ENCODE measurements around the gene SNX5. TPM values are rescaled to one million over a fixed set of nuclear protein-coding genes. Genes with fewer than 3 reads are reported as not detected.

Gene SNX5
- total RNA-seq, 1 experiment from 2014 or later, result 170 TPM

GRCh38 chr20:17995967-17996819 is 27.6 kb upstream of the SNX5 start:
- H3K27me3 Mint-ChIP-seq (ENCODE audit: insufficient read depth, unreplicated experiment), result no peaks in the 10 kb centered on the region
- H3K4me1 Mint-ChIP-seq (ENCODE audit: insufficient read depth, unreplicated experiment), result peaks cover 14% of the 10 kb centered on the region
- no TSS peak for BruUV-seq (replicated peaks)
- H3K9me3 Mint-ChIP-seq (ENCODE audit: unreplicated experiment), result no peaks in the 10 kb centered on the region
- intact Hi-C loops (cut with micrococcal nuclease), result loop anchor here (1.0 to 10.0 kb wide), 6 partner anchors 29 to 491 kb away; partner anchors contain the start of gene BFSP1
- H3K27ac Mint-ChIP-seq (ENCODE audit: low read depth, unreplicated experiment), result no peak overlapping the region
- H3K36me3 Mint-ChIP-seq (ENCODE audit: insufficient read depth, unreplicated experiment), result peaks cover 14% of the 10 kb centered on the region
- peak; percentile 89 for TF ChIP-seq CTCF (IDR thresholded peaks at IDR 0.05; ENCODE audit: unreplicated experiment)
- CTCF ChIA-PET, result interaction anchor here (0.5 to 6.0 kb wide), 56 partner anchors 9 to 1004 kb away, joined by 3 to 68 read pairs (median 4); partner anchors contain the start of genes MGME1 and SNX5
- peak; percentile 75 for DNase-seq (ENCODE audit: unreplicated experiment)
- no peak overlapping the region for H3K4me3 Mint-ChIP-seq (ENCODE audit: unreplicated experiment)
- POLR2A ChIA-PET, result interaction anchor here (0.6 to 3.4 kb wide), 10 partner anchors 23 to 491 kb away, joined by 3 to 23 read pairs (median 6); partner anchors contain the start of gene RRBP1

GRCh38 chr20:17993546-17993945 is 25.0 kb upstream of the SNX5 start:
- ChIA-PET POLR2A (interaction anchor here (0.6 to 1.3 kb wide), 3 partner anchors 23 to 265 kb away, joined by 3 to 9 read pairs (median 4); no protein-coding TSS in a partner anchor), CTCF (interaction anchor here (0.7 to 4.7 kb wide), 7 partner anchors 9 to 489 kb away, joined by 3 to 47 read pairs (median 6); no protein-coding TSS in a partner anchor)
- Mint-ChIP-seq H3K27ac (ENCODE audit: low read depth, unreplicated experiment) (no peak overlapping the region), H3K9me3 (ENCODE audit: unreplicated experiment) (no peaks in the 10 kb centered on the region), H3K4me1 (ENCODE audit: insufficient read depth, unreplicated experiment) (peaks cover 6% of the 10 kb centered on the region), H3K4me3 (ENCODE audit: unreplicated experiment) (no peak overlapping the region), H3K36me3 (ENCODE audit: insufficient read depth, unreplicated experiment) (peaks cover 34% of the 10 kb centered on the region), H3K27me3 (ENCODE audit: insufficient read depth, unreplicated experiment) (no peaks in the 10 kb centered on the region)
- DNase-seq (ENCODE audit: unreplicated experiment), result no peak
- no peak for TF ChIP-seq CTCF (IDR thresholded peaks at IDR 0.05; ENCODE audit: unreplicated experiment)
- BruUV-seq (replicated peaks), result no TSS peak
- intact Hi-C loops (cut with micrococcal nuclease), result loop anchor here (10.0 kb wide), 1 partner anchor 459 kb away; the partner anchor contains the start of gene BFSP1

- POLR2A ChIA-PET, result interaction anchor here (0.6 to 1.3 kb wide), 3 partner anchors 23 to 265 kb away, joined by 4 to 9 read pairs (median 4); partner anchors contain the start of gene OVOL2
- Mint-ChIP-seq H3K9me3 (ENCODE audit: unreplicated experiment) (no peaks in the 10 kb centered on the region), H3K4me3 (ENCODE audit: unreplicated experiment) (no peak overlapping the region), H3K27me3 (ENCODE audit: insufficient read depth, unreplicated experiment) (no peaks in the 10 kb centered on the region), H3K4me1 (ENCODE audit: insufficient read depth, unreplicated experiment) (peaks cover 6% of the 10 kb centered on the region), H3K36me3 (ENCODE audit: insufficient read depth, unreplicated experiment) (peaks cover 39% of the 10 kb centered on the region), H3K27ac (ENCODE audit: low read depth, unreplicated experiment) (no peak overlapping the region)
- CTCF ChIA-PET, result interaction anchor here (0.6 to 2.3 kb wide), 5 partner anchors 9 to 487 kb away, joined by 3 to 8 read pairs (median 6); no protein-coding TSS in a partner anchor
- BruUV-seq (replicated peaks), result no TSS peak
- TF ChIP-seq CTCF (IDR thresholded peaks at IDR 0.05; ENCODE audit: unreplicated experiment), result no peak
- DNase-seq (ENCODE audit: unreplicated experiment), result peak; percentile 40
- intact Hi-C loops (cut with micrococcal nuclease), result loop anchor here (10.0 kb wide), 1 partner anchor 458 kb away; the partner anchor contains the start of gene BFSP1
These were observed 24.4 kb upstream of the SNX5 start for GRCh38 chr20:17992847-17993513.

All from MCF 10A (cell line).